Activated T-helper 2 cell treated with anti-CD3 and anti-CD28 coated beads, Interferon-gamma antibody, Interleukin-2, Interleukin-4, amounts not matched to agents 10 μg/mL and 5 μg/mL and 100 μg/mL, durations not matched to agents 14 hours and 24 hours and 36 hours (primary cell): ENCODE measurements around the gene ATP8A1. TPM values are rescaled to one million over a fixed set of nuclear protein-coding genes. Genes with fewer than 3 reads are reported as not detected.

Source experiments
- DNase-seq: peaks from one replicate; pipeline ENCODE4 v3.0.0; 2021; ENCODE audit warnings: low spot score
- H3K27ac Mint-ChIP-seq: one replicate; pipeline ENCODE4 v1.8.0; 2021; ENCODE audit warnings: mixed read lengths
- H3K27me3 Mint-ChIP-seq: one replicate; pipeline ENCODE4 v1.8.0; 2021; ENCODE audit warnings: low read depth, mixed read lengths
- H3K36me3 Mint-ChIP-seq: one replicate; pipeline ENCODE4 v1.8.0; 2021; ENCODE audit warnings: low read depth, mixed read lengths
- H3K4me1 Mint-ChIP-seq: one replicate; pipeline ENCODE4 v1.8.0; 2021; ENCODE audit warnings: low read depth, mixed read lengths
- H3K4me3 Mint-ChIP-seq: one replicate; pipeline ENCODE4 v1.8.0; 2021; ENCODE audit warnings: low read depth, mild to moderate bottlenecking, moderate library complexity, mixed read lengths
- H3K9me3 Mint-ChIP-seq: one replicate; pipeline ENCODE4 v1.8.0; 2021; ENCODE audit warnings: mixed read lengths
- intact Hi-C: fragments of 100-400 bp; cut with micrococcal nuclease; formaldehyde crosslinking; loops from one replicate; pipeline ENCODE4 v1.15.1; 2023
- total RNA-seq: library from RNA; stranded (reverse); gene quantifications from 2 replicates; pipeline ENCODE4 v1.2.3, GENCODE V29; 2022

Gene ATP8A1
- total RNA-seq, 1 donor from 2014 or later = 14.6 TPM

DNA sequence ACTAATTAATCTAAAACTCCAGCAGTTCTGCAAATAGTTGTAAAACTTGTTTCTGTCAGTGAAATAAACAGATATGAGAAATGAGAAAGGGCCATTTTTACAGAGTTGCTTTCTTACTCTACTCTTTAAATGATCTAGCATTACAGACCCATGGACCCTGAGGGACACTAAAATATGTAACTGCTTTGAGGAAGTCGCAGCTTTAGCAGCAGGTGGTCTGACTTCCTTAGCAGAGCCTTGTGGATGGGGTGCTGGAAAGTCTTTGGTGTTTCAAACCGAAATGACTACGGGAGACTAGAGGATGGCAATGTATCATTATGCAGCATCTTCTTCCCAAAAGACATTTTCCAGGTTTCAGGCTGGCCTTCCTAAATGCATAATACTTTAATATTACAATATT lies 240.9 kb downstream of the ATP8A1 start:
- no peak for DNase-seq
- Mint-ChIP-seq H3K27me3 (no peaks in the 10 kb centered on the region), H3K9me3 (no peaks in the 10 kb centered on the region), H3K4me1 (no peaks in the 10 kb centered on the region), H3K36me3 (peaks cover 4% of the 10 kb centered on the region), H3K4me3 (no peak overlapping the region), H3K27ac (no peak overlapping the region)
- intact Hi-C loops = no loop called here

DNA sequence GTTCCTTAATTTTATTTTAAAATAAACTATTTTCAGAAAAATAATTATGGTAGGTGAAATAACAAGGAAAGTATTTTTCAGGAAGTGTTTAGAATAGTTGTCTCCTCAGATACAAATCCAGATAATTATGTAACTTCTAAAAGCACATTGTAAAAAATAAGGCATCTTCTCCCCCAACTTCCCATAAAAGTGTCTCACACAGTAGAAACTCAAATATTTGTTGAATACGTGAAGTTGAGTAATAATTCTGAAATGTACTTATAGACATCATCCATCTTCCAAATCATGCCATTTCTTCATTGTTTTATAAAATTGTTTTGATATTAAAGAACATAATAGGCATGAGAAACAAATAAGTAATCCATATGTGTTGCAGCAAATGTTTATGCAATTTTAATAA lies 241.6 kb downstream of the ATP8A1 start:
- H3K4me1 Mint-ChIP-seq = no peaks in the 10 kb centered on the region
- peaks cover 3% of the 10 kb centered on the region for H3K36me3 Mint-ChIP-seq
- intact Hi-C loops = no loop called here
- H3K27me3 Mint-ChIP-seq = no peaks in the 10 kb centered on the region
- no peaks in the 10 kb centered on the region for H3K9me3 Mint-ChIP-seq
- no peak overlapping the region for H3K27ac Mint-ChIP-seq
- no peak for DNase-seq
- no peak overlapping the region for H3K4me3 Mint-ChIP-seq

DNA sequence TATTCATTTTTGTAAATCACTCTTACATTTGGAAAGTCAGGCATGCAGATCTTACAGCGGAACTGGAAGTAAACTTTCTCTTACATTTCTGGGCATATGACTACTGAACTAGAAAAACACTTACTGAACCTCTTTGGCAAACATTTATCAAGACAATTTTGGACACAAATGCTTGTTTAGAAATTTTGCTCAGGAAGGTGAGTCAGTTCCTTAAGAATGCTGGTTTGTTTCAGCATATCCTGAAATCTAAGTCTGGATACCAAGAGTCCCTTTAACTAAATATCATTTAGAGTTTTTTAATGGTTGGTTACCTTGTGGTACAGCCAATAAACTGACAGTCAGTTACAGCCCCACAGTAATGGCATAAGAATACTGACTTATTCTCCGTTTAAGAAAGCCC lies 244.7 kb downstream of the ATP8A1 start:
- H3K9me3 Mint-ChIP-seq = no peaks in the 10 kb centered on the region
- no peaks in the 10 kb centered on the region for H3K36me3 Mint-ChIP-seq
- H3K27ac Mint-ChIP-seq = no peak overlapping the region
- H3K4me1 Mint-ChIP-seq = no peaks in the 10 kb centered on the region
- no peak overlapping the region for H3K4me3 Mint-ChIP-seq
- H3K27me3 Mint-ChIP-seq = no peaks in the 10 kb centered on the region
- DNase-seq = no peak
- intact Hi-C loops = no loop called here

DNA sequence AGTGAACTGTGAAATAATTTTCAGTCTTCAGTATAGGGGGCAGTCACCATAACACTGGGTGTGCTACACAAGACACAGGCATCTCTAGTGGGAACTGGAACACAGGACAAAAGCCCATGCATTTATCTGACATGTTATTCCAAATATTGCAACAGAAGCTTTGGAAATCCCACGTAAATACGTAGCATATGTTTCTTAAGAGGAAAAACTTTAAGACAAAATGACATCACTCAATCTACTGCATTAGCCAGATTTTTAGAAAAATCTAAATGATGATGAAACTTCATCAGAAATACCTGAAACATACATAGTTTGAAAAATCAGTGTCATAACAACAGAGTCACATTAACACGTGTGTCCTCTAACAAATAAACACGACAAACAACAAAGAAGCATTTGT lies 245.1 kb downstream of the ATP8A1 start:
- Mint-ChIP-seq H3K9me3 (no peaks in the 10 kb centered on the region), H3K36me3 (no peaks in the 10 kb centered on the region), H3K4me1 (no peaks in the 10 kb centered on the region), H3K27ac (no peak overlapping the region), H3K27me3 (no peaks in the 10 kb centered on the region), H3K4me3 (no peak overlapping the region)
- DNase-seq = no peak
- intact Hi-C loops = no loop called here

DNA sequence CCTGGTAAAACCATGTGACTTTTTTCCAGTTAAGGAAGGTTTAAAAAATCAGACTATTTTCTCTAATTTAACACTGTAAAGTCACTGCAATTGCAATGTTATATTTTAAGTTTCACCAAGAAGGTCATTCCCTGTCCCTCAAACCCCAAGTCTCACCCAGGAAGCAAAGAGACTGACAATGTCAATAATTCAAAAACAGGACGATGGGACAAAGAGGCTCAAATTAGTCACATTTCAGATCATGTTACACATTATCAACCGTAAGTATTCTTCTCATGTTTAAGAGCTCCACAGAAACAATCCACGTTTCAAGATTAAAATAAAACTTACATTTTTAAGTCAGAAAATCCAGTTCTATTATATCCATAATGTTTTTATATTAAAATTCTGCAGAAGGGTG lies 246.5 kb downstream of the ATP8A1 start:
- intact Hi-C loops = no loop called here
- no peak overlapping the region for H3K4me3 Mint-ChIP-seq
- no peaks in the 10 kb centered on the region for H3K27me3 Mint-ChIP-seq
- no peaks in the 10 kb centered on the region for H3K36me3 Mint-ChIP-seq
- DNase-seq = no peak
- H3K27ac Mint-ChIP-seq = no peak overlapping the region
- no peaks in the 10 kb centered on the region for H3K4me1 Mint-ChIP-seq
- no peaks in the 10 kb centered on the region for H3K9me3 Mint-ChIP-seq

DNA sequence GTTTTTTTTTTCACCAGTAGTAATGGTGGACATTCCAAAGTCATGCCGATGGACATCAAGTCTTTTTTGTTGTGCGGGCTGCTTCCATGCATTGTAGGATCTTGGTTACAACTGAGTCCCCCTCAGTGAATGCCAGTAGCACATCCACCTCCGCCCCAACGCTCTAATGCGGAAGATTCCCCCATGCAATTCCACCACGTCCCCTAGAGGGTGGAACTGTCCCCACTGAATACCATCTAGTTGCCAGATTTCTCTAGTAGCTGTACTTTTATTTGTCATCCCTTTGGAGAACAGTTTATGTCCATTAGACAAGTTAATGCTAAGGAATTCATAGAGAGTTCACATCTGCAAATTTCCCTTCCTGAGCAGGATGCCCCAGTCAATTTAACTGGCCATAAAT lies 252.9 kb downstream of the ATP8A1 start:
- Mint-ChIP-seq H3K27me3 (peaks cover 33% of the 10 kb centered on the region), H3K4me3 (no peak overlapping the region), H3K4me1 (peaks cover 2% of the 10 kb centered on the region), H3K36me3 (no peaks in the 10 kb centered on the region), H3K27ac (no peak overlapping the region), H3K9me3 (no peaks in the 10 kb centered on the region)
- no peak for DNase-seq
- intact Hi-C loops = no loop called here

DNA sequence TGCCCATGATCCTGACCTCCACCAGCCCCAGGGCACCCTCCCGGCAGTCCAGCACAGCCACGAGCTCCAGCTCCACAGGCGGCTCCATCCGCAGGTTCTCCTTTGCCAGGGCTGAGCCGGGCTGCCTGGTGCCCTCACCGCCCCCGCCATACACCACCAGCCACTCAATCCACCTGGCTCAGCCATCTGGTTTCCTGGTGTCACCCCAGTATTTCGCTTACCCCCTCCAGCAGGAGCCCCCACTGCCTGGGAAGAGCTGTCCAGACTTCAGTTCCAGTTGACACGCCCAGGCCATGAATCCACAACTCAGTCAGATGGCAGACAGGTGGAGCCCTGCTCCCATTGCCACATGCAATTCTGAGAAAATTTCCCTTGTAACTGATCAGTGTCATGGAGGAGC lies 255.7 kb downstream of the ATP8A1 start:
- peaks cover 56% of the 10 kb centered on the region for H3K27me3 Mint-ChIP-seq
- no peak for DNase-seq
- intact Hi-C loops = no loop called here
- peaks cover 6% of the 10 kb centered on the region for H3K36me3 Mint-ChIP-seq
- H3K4me3 Mint-ChIP-seq = no peak overlapping the region
- H3K27ac Mint-ChIP-seq = no peak overlapping the region
- no peaks in the 10 kb centered on the region for H3K9me3 Mint-ChIP-seq
- H3K4me1 Mint-ChIP-seq = peaks cover 15% of the 10 kb centered on the region

DNA sequence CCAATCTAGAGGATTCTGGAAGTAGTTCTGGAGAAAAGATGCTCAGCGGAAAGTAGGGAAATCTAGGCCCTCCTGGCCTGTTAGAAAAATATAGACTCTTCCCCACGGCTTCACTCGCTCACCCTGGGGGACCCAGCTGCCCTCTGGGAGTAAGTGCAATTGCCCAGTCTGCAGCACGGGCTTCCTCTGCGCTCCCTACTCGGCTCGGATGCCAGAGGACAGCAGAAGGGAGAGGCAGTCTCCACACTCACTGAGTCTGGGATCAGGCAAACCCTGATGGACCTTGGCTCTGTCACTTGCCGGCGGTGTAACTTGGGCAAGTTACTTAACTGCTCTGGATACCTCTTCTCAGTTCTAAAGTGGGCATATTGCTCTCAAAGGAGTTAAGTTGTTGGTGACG lies 257.5 kb downstream of the ATP8A1 start:
- H3K27me3 Mint-ChIP-seq = peaks cover 67% of the 10 kb centered on the region
- no peak for DNase-seq
- H3K4me1 Mint-ChIP-seq = peaks cover 15% of the 10 kb centered on the region
- H3K27ac Mint-ChIP-seq = no peak overlapping the region
- H3K4me3 Mint-ChIP-seq = no peak overlapping the region
- intact Hi-C loops = loop anchor here (5.0 to 10.0 kb wide), 5 partner anchors 115 to 647 kb away; partner anchors contain the start of genes ATP8A1 and BEND4
- H3K36me3 Mint-ChIP-seq = peaks cover 6% of the 10 kb centered on the region
- no peaks in the 10 kb centered on the region for H3K9me3 Mint-ChIP-seq

DNA sequence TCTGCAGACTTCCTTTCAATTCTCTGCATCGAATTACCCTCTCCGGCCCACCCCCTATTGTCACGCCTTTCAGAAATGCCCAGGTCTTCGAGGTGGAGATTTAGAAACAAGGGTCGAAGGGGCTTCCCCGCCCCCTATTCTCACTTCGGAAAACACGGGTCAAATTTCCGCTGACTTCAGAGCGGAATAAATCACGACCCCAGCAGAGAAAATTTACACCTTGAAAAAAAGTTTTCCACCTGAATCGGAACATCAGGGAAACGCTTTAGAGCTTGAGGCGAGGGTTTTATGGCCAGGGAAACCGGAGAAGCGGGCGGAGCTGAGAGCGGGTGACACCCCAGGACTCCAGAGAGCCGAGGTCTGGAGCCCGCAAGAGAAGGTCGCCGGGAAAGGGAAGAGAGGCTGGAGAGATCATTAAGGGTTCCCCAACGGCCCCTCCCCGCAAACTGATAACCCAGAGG lies 258.0 kb downstream of the ATP8A1 start:
- no peak for DNase-seq
- peaks cover 6% of the 10 kb centered on the region for H3K36me3 Mint-ChIP-seq
- H3K27me3 Mint-ChIP-seq = peaks cover 67% of the 10 kb centered on the region
- peaks cover 15% of the 10 kb centered on the region for H3K4me1 Mint-ChIP-seq
- H3K27ac Mint-ChIP-seq = no peak overlapping the region
- intact Hi-C loops = loop anchor here (5.0 to 10.0 kb wide), 5 partner anchors 114 to 647 kb away; partner anchors contain the start of genes ATP8A1 and BEND4
- no peaks in the 10 kb centered on the region for H3K9me3 Mint-ChIP-seq
- peak overlapping the region; percentile 67 for H3K4me3 Mint-ChIP-seq

DNA sequence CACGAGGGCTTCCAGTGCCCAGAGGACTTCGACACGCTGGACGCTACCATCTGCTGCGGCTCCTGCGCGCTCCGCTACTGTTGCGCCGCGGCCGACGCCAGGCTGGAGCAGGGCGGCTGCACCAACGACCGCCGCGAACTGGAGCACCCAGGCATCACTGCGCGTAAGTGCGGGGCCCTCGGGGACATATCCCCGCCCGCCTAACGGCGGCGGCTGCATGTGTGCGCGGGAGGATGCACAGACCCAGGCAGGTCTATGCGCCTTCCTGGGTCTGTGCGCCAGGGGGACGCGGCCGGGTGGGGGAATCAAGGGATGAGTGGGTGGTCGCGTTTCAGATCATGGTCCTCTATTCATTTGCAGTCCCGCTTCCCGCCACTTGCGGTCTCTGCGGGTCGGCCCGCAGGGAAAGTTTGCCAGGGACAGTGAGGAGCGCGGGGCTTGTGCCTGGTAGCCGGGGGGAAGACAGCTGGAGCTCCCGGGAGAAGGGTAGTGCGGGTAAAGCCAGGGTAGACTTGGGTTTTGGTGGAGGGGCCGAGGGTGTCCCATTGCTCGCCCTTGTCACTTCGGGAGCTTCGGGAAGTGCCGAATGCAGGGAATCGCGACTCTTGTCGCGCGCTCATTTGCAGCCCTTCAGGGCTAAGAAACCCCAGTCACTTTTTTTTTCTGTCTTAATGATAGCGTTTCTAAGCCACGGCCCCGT lies 258.6 kb downstream of the ATP8A1 start:
- Mint-ChIP-seq H3K4me1 (peaks cover 15% of the 10 kb centered on the region), H3K27me3 (peaks cover 69% of the 10 kb centered on the region)

DNA sequence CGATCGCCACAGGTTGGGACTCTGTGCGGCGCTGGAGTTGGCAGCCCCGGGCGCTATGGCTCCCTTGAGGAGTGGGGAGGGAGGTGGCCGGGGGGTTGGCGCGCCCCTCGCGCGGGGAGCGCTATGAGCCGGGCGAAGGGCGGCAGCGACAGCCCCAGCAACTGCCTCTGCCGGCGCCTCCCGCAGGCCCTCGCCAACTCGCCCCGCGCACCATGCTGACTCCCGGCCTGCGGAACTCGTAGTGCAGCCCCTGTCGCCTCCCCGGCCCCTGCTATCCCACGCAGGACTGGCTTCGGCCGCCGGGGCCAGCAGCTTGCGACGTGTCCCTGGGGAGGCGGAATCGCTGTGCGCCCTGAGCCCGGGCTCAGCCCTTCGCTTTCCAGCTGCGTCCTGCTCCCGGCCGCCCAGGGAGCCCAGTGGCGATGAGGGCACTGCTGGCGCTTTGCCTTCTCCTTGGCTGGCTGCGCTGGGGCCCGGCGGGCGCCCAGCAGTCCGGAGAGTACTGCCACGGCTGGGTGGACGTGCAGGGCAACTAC lies 259.2 kb downstream of the ATP8A1 start:
- intact Hi-C loops = loop anchor here (5.0 to 10.0 kb wide), 5 partner anchors 113 to 645 kb away; partner anchors contain the start of genes ATP8A1 and BEND4
- Mint-ChIP-seq H3K27ac (no peak overlapping the region), H3K36me3 (peaks cover 6% of the 10 kb centered on the region), H3K27me3 (peaks cover 67% of the 10 kb centered on the region), H3K9me3 (no peaks in the 10 kb centered on the region), H3K4me3 (peak overlapping the region; percentile 79), H3K4me1 (peaks cover 15% of the 10 kb centered on the region)
- DNase-seq = peak; percentile 10

More for the DNA sequence above, 258.6 kb downstream of the ATP8A1 start:
- DNase-seq = peak; percentile 13
- H3K36me3 Mint-ChIP-seq = peaks cover 6% of the 10 kb centered on the region
- intact Hi-C loops = loop anchor here (5.0 to 10.0 kb wide), 5 partner anchors 114 to 646 kb away; partner anchors contain the start of genes ATP8A1 and BEND4
- peak overlapping the region; percentile 67 for H3K4me3 Mint-ChIP-seq
- no peaks in the 10 kb centered on the region for H3K9me3 Mint-ChIP-seq
- H3K27ac Mint-ChIP-seq = no peak overlapping the region

DNA sequence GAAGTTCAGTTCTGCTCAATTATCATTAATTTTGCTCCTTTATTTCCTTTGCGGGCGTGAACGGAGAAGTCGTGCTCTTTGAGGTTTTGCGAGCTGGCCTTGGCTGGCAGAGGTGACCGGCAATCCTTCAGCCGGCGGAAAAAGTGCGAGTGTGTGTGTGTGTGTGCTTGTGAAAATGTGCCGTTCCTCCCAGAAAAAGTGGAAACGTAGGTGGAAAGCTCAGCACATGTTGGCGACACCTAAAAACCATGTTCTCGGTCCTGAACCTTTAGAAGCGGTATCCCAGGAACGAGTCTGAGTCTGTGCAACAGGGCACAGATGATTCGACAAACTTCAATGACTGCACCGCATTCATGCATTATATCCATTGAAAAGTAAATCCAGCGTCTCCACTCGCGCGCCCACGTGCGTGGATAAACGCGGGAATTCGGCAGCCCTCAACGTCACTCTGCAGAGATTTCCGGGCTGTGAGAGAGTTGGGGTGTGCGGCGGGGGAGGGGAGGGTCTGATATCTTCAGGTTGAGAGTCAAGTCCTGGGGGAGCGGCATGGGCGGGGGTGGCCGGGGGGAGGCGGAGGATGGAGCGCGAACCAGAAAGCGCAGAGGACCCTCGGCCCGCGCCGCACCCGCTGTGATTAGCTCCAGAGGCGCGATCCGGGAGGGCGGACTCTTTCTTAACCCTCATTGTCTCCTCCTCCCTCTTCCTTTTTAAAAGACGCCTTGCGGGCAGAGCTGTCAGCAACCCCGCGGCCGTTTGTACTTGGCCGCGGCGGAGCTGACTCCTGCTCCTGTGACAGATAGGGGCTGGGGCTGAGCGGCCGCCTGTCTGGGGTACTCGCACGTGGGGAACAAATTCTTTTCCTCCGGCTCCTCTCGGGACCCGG lies 259.9 kb downstream of the ATP8A1 start, which contains the start of gene SHISA3:
TSS of gene SHISA3 (plus strand) at position 737 of the 883 bp plus-strand sequence. CDS start 569 bp downstream, outside the sequence.
- peaks cover 65% of the 10 kb centered on the region for H3K27me3 Mint-ChIP-seq
- intact Hi-C loops = loop anchor here (5.0 to 10.0 kb wide), 5 partner anchors 112 to 645 kb away; partner anchors contain the start of genes ATP8A1 and BEND4

More for the DNA sequence above, 259.9 kb downstream of the ATP8A1 start, which contains the start of gene SHISA3:
- Mint-ChIP-seq H3K4me3 (peak within 1 kb of the TSS; percentile 79), H3K4me1 (peaks cover 15% of the 10 kb centered on the region), H3K27ac (no peak within 1 kb of the TSS), H3K36me3 (peaks cover 6% of the 10 kb centered on the region), H3K9me3 (no peaks in the 10 kb centered on the region)
- DNase-seq = peak; percentile 20
